Glutamatergic neuron (in vitro differentiated cells): ENCODE results near the gene C10orf71. TPM values are rescaled to one million over a fixed set of nuclear protein-coding genes. Genes with fewer than 3 reads are reported as not detected.
A peak's percentile ranks its signal among the peaks of the same experiment; 100 is the strongest.

Experiments used
- DNase-seq: peaks from one replicate; pipeline ENCODE4 v3.0.0; 2022
- H3K27ac Mint-ChIP-seq: one replicate; pipeline ENCODE4 v1.8.0; 2020; ENCODE audit warnings: mild to moderate bottlenecking, mixed read lengths, inconsistent platforms; ENCODE audit not compliant: unreplicated experiment
- H3K27me3 Mint-ChIP-seq: one replicate; pipeline ENCODE4 v1.8.0; 2020; ENCODE audit warnings: mild to moderate bottlenecking, moderate library complexity, mixed read lengths, inconsistent platforms; ENCODE audit not compliant: unreplicated experiment
- H3K36me3 Mint-ChIP-seq: one replicate; pipeline ENCODE4 v1.8.0; 2020; ENCODE audit warnings: mild to moderate bottlenecking, mixed read lengths, inconsistent platforms; ENCODE audit not compliant: unreplicated experiment
- H3K4me1 Mint-ChIP-seq: one replicate; pipeline ENCODE4 v1.8.0; 2020; ENCODE audit warnings: mild to moderate bottlenecking, low read depth, mixed read lengths, inconsistent platforms; ENCODE audit not compliant: unreplicated experiment
- H3K4me3 Mint-ChIP-seq: one replicate; pipeline ENCODE4 v1.8.0; 2020; ENCODE audit warnings: mild to moderate bottlenecking, mixed read lengths, inconsistent platforms; ENCODE audit not compliant: unreplicated experiment
- H3K9me3 Mint-ChIP-seq: one replicate; pipeline ENCODE4 v1.8.0; 2020; ENCODE audit warnings: mild to moderate bottlenecking, moderate library complexity, mixed read lengths, inconsistent platforms; ENCODE audit not compliant: unreplicated experiment
- total RNA-seq: library from RNA; stranded (reverse); fragmentation: NEBNext Ultra II Directional; extraction: Animal tissue kit (Norgen Biotek cat#: 25700); gene quantifications from one replicate; pipeline ENCODE4 v1.2.1, GENCODE V29; 2021; ENCODE audit not compliant: unreplicated experiment
- TF ChIP-seq, protein P1 (sequence below): fragments of 200-600 bp; sonication (generic); IDR thresholded peaks from one replicate; pipeline ENCODE4 v1.5.0; 2021; ENCODE audit not compliant: partially characterized antibody, unreplicated experiment

The C10orf71 gene
- total RNA-seq, 1 donor from 2014 or later = 0.12 TPM

DNA sequence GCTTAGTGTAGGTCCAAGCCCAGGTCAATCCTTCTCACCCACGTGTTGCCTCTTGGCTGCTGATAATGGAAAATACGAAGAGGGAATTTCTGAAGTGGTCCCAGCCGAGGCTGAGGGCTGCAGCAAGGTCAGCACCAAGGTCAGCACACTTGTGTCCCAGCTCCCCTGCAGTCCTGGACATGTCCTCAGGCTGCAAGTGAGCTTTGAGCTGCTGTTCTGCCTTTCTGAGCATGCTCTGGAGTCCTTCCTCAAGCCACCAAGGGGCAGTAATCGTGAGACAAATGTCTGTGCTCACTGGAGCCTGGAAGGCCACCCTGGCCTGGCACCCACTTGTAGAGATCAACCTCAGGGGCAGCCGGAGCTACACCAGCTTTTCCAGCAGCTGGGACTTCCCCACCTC, 68.6 kb downstream of the C10orf71 start:
- no peak for DNase-seq
- H3K9me3 Mint-ChIP-seq = peaks cover 6% of the 10 kb centered on the region
- H3K36me3 Mint-ChIP-seq = no peaks in the 10 kb centered on the region
- peaks cover 34% of the 10 kb centered on the region for H3K4me1 Mint-ChIP-seq
- no peak overlapping the region for H3K27ac Mint-ChIP-seq
- H3K4me3 Mint-ChIP-seq = no peak overlapping the region
- TF ChIP-seq, protein P1, sequence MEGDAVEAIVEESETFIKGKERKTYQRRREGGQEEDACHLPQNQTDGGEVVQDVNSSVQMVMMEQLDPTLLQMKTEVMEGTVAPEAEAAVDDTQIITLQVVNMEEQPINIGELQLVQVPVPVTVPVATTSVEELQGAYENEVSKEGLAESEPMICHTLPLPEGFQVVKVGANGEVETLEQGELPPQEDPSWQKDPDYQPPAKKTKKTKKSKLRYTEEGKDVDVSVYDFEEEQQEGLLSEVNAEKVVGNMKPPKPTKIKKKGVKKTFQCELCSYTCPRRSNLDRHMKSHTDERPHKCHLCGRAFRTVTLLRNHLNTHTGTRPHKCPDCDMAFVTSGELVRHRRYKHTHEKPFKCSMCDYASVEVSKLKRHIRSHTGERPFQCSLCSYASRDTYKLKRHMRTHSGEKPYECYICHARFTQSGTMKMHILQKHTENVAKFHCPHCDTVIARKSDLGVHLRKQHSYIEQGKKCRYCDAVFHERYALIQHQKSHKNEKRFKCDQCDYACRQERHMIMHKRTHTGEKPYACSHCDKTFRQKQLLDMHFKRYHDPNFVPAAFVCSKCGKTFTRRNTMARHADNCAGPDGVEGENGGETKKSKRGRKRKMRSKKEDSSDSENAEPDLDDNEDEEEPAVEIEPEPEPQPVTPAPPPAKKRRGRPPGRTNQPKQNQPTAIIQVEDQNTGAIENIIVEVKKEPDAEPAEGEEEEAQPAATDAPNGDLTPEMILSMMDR = no peak
- H3K27me3 Mint-ChIP-seq = peaks cover 11% of the 10 kb centered on the region

GRCh38 chr10:49368256-49368655, 69.3 kb downstream of the C10orf71 start:
- DNase-seq = no peak
- peaks cover 27% of the 10 kb centered on the region for H3K4me1 Mint-ChIP-seq
- TF ChIP-seq, protein P1 = no peak
- H3K27me3 Mint-ChIP-seq = peaks cover 11% of the 10 kb centered on the region
- H3K36me3 Mint-ChIP-seq = no peaks in the 10 kb centered on the region
- no peak overlapping the region for H3K4me3 Mint-ChIP-seq
- H3K9me3 Mint-ChIP-seq = peaks cover 7% of the 10 kb centered on the region
- H3K27ac Mint-ChIP-seq = no peak overlapping the region

DNA sequence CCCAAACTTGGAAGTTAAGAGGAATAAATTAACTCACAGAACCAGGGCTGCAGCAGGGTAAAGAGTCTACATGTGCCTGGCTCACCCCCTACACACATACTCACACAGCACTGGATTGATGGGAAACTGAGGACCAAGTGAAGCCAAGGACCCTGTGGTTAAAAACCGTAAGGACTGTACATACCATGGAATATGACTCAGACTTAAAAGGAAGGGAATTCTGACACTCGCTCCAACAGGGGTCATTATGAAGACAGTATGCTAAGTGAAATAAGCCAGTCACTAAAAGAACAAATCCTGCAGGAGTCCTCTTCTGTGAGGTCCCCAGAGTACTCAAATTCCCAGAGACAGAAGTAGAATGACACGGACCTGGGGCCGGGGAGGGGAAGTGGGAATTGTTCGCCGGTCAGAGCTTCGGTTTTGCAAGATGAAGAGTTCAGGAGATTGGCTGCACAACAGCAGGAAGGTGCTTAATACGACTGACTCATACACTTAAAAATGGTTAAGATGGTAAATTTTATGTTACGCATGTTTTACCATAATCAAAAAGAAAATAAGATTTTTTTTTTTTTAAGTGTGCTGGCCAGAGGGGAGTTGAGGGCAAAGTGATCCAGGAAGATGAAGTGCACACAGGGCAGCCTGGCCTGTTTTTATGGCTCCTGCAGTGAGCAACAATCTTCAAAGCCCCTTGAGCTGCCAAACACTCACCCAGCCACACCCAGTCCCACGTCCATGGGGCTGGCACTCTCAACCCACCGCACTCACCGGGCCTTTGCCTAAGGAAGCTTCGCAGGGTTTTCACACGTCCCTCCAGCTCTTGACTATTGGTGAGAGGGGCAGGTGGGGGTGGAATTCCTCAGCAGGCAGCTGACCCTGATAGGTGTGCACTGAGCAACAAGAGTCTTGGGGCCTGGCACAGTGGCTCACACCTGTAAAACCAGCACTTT, 70.5 kb downstream of the C10orf71 start:
- Mint-ChIP-seq H3K27me3 (peaks cover 7% of the 10 kb centered on the region), H3K36me3 (no peaks in the 10 kb centered on the region), H3K9me3 (peaks cover 2% of the 10 kb centered on the region), H3K27ac (no peak overlapping the region), H3K4me1 (peaks cover 27% of the 10 kb centered on the region), H3K4me3 (peak overlapping the region; percentile 6)
- DNase-seq = no peak
- TF ChIP-seq, protein P1 = no peak

DNA sequence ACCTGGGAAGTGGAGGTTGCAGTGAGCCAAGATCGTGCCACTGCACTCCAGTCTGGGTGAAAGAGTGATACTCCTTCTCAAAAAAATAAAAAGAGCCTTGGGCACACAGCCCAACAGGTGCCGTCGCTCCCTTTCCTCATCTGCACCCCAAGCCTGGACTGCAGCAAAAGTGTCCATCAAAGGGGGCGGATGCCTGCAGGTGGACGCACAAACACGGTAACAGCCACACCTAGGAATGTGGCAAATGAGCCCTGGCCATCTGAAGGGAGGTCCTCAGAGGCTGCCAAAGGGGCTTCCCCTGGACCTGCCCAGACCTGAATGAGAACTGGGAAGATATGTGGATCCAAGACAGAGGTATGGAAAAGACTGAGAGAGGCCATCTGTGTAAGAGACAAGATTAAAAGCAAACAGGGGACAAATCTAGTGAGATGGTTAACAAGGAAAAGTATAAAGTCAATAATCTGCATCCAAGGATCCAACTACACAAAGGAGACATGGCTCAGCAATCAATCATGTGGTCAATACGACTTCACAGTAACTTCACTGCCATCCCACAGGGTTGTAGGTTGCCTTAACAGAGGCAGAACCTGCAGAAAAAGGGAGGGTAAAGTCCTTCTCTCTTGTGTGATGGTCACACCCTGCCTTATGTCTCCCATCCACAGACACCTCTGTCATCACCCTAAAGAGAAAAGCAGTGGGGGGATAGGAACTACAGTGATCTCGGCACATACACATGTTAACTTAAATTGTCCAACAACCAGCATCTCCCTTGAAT, 71.5 kb downstream of the C10orf71 start:
- peaks cover 24% of the 10 kb centered on the region for H3K4me1 Mint-ChIP-seq
- H3K27ac Mint-ChIP-seq = no peak overlapping the region
- H3K4me3 Mint-ChIP-seq = no peak overlapping the region
- peaks cover 6% of the 10 kb centered on the region for H3K9me3 Mint-ChIP-seq
- H3K27me3 Mint-ChIP-seq = peaks cover 7% of the 10 kb centered on the region
- DNase-seq = no peak
- no peaks in the 10 kb centered on the region for H3K36me3 Mint-ChIP-seq
- TF ChIP-seq, protein P1 = no peak

DNA sequence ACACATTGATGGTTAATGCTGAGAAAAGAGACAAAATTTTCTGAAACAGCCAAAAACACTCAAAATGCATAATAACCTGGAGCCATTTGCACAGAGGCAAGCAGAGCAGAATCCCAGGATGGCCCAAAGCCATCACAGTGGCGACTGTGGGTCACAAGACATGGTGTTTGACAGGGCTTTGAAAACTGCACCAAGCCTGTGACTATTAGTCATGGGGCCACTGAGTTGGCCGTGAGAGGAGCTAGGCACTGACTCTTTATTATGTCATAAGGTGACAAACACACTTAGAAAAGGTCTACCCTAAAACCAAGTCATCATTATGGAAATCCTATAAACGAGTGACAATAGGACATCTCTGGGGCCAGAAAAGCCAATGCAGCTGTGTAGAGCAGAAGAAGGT, 73.0 kb downstream of the C10orf71 start:
- H3K36me3 Mint-ChIP-seq = no peaks in the 10 kb centered on the region
- H3K9me3 Mint-ChIP-seq = peaks cover 6% of the 10 kb centered on the region
- DNase-seq = no peak
- no peak overlapping the region for H3K4me3 Mint-ChIP-seq
- peaks cover 38% of the 10 kb centered on the region for H3K4me1 Mint-ChIP-seq
- peaks cover 13% of the 10 kb centered on the region for H3K27me3 Mint-ChIP-seq
- no peak overlapping the region for H3K27ac Mint-ChIP-seq
- TF ChIP-seq, protein P1 = no peak
